AG09319 (cell line): ENCODE data around the gene PC.

Experiments used
- DNase-seq: peaks from one replicate; pipeline ENCODE4 v3.0.0-alpha.2; 2010; ENCODE audit warnings: low read depth; ENCODE audit errors: extremely low read depth
- TF ChIP-seq, protein P1 (sequence below): IDR thresholded peaks from 2 replicates; pipeline ENCODE4 v1.5.1; 2011; ENCODE audit warnings: low read depth, mild to moderate bottlenecking, inconsistent platforms, low read length, moderate library complexity

The PC gene

GRCh38 chr11:66850588-66851238, 107.5 kb downstream of the PC start:
- no peak for DNase-seq
- TF ChIP-seq, protein P1, sequence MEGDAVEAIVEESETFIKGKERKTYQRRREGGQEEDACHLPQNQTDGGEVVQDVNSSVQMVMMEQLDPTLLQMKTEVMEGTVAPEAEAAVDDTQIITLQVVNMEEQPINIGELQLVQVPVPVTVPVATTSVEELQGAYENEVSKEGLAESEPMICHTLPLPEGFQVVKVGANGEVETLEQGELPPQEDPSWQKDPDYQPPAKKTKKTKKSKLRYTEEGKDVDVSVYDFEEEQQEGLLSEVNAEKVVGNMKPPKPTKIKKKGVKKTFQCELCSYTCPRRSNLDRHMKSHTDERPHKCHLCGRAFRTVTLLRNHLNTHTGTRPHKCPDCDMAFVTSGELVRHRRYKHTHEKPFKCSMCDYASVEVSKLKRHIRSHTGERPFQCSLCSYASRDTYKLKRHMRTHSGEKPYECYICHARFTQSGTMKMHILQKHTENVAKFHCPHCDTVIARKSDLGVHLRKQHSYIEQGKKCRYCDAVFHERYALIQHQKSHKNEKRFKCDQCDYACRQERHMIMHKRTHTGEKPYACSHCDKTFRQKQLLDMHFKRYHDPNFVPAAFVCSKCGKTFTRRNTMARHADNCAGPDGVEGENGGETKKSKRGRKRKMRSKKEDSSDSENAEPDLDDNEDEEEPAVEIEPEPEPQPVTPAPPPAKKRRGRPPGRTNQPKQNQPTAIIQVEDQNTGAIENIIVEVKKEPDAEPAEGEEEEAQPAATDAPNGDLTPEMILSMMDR, result no peak

DNA sequence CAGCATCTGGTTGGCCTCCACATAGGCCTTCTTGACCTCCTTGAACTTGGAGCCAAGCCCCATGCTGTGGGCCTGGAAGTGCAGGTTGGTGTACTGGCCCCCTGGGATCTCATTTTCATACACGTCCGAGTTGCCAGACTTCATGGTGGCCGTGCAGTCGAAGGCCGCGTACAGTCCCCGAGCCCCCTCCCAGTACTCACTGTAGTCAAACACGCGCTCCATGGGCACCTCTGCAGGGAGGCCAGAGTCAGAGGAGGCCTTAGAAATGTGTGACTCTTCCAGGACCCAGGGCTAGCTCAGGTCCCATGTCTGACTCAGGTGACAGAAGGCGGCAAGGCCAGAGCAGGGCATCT, 108.0 kb downstream of the PC start:
- TF ChIP-seq, protein P1, result no peak
- DNase-seq, result no peak

DNA sequence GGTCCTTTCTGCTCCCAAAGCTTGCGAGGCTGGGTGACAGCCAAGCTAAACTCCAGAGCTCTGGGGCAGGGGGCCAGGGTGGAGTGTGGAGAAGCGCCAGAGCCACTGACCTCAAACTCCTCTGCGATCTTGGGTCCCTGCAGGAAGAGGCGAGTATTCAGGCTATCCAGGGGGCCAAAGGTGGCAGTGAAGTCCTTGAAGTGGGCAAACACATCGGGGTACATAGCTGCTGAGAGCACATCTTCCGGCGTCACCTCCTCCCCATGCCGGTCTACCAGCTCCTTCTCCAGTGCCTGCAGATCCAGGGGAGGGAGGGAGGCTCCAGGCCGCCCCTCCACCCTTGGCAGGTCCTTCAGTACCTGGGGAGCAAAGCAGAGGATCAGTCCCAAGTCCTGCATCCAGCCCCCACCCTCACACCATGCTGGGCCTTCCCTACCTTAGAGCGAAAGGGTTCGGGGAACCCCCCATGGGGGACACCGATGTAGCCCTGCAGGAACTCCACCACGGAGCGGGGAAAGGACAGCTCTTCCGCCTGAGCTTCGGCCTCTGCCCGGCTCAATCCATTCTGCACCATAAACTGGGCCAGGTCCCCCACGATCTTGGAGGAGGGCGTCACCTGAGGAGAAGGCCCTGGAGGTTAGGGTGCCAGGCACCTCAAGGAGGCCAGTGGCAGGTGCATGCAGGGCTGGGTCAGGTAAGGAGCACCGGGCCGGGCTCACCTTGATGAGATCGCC, 108.5 kb downstream of the PC start:
- DNase-seq, result no peak
- TF ChIP-seq, protein P1, result no peak

GRCh38 chr11:66848671-66849500, 109.3 kb downstream of the PC start:
- no peak for DNase-seq
- TF ChIP-seq, protein P1, result no peak

DNA sequence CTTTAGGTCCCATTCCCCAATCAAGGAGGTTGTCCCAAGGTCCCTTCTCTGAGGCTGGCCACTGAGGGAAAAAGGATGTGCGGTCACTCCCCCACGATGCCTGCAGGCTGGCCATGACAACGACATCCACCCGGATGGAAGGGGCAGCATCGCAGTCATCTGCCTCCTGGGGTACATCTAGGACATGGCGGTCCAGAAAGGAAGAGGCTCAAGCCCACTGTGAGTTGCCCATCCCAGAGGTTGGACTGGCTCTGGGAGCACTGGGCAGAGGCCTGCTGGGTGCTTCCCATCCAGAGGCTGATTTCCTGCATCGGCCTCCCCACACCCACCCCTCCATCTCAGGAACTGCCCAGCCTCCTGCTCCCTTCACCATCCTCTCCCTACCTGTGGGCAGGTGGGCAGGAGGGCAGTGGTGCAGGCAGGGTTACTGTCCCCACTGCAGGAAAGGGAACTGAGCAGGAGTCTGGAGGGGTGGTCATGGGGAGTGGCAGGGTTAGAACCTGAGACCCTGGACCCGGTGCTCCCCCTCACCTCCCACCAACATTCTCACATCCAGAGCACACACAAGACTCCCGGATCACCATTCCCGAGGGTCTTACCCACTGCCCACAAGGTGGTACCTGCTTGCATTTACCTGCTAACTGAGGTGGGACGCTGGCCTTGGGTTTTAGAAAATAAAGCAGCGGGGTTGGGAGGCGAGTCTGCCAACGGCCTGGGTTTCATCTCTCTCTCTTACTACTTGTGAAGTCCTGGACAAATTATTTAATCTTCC, 110.5 kb downstream of the PC start:
- no peak for DNase-seq
- TF ChIP-seq, protein P1, result no peak

DNA sequence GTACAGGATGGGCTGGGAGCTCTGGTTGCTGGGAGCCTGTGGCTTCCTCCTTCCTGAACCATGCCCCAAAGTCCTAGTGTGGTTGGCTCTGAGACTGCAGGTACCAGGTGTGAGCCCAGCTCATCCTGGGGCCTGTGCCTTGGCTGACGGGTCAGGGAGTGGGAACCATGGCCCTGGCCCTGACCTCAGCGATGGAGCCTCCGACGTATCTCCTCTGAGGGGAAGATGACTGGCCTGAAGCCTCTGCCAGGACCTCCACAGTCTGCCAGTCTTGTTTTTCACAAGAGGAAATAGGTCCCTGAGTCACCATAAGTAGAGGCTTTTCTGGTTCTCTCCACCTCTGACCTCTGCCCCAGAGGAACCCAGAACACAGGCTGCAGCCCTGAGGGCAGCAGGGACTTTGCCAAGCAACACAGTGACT, 111.5 kb downstream of the PC start:
- DNase-seq, result no peak
- TF ChIP-seq, protein P1, result no peak
